NCI-H2196 treated with DMSO at 0.1 percent for 48 hours (cell line): Measurements from ENCODE around the gene SESN1.
A peak's percentile ranks its signal among the peaks of the same experiment; 100 is the strongest.

Source experiments
- DNase-seq: peaks from one replicate; lab custom pipeline; 2025; ENCODE audit not compliant: unreplicated experiment; lab: John Stamatoyannopoulos, UW

The SESN1 gene

DNA sequence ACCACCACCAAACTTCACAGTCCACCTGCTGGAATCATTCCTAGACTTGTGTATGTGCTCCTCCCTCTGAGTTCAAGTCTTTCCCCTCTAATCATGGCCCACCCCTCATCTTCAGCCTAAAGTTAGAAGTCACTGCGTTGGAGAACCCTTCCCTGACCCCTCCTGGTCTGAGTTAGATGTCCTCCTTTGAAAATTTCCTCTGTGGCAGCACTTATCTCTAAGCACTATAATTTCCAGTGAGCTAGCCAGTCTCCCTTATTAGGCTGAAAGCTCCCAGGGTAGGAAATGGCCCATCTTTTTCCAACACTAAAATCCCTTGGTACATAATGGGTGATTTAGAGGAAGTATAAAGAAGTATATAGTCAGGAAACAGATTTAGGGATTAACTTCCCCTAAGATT, 63.2 kb downstream of the SESN1 start:
- DNase-seq, result no peak

DNA sequence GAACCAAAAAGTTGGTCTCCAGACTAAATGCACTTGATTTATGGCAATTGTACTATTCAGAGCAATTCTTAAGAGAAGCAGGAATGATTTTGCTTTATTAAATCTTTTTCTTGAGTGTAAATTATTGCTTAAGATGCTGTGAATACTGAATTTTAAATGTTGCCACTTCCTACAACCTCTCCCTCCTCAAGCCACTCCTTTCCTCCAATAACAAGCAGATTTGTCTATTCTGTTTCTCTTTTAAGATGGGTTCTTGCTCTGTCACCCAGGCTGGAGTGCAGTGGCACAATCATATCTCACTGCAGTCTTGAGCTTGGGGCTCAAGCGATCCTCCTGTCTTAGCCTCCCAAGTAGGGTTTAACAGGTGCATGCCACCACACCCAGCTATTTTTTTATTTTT, 65.3 kb downstream of the SESN1 start:
- no peak for DNase-seq

DNA sequence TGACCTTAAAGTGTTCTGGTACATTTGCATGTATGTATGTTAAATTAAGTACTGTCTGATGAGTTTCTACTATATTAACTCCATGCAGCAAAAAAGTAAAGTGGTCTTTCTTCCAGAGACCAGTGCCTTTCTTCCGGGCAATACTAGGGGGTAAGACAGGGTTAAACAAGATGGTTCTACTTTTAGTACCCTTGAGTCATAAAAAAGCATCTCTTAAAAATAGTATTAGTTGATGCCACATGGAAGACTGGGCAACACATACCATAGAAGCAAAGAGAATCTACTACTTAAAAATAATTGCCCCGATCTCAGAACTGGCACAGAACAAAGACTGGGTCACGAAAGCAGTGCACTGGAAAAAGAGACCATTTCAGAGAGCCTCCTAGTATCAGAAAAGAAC, 66.2 kb downstream of the SESN1 start:
- DNase-seq, result no peak

DNA sequence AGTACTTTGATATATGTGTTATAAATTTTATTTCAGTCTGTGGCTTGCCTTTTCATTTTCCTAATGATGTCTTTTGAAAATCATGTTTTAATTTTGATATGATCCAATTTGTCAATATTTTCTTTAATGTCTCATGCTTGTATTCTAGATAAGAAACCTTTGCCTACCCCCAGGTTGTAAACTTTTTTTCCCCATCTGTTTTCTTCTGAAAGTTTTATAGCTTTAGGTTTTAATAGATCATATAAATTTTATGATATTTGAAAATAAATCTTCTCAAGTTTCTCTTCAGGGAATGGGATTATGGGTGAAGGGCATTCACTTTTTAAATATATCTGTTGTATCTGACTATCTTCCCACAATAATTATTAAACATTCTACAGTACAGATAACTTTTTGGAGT, 66.7 kb downstream of the SESN1 start:
- DNase-seq, result no peak

DNA sequence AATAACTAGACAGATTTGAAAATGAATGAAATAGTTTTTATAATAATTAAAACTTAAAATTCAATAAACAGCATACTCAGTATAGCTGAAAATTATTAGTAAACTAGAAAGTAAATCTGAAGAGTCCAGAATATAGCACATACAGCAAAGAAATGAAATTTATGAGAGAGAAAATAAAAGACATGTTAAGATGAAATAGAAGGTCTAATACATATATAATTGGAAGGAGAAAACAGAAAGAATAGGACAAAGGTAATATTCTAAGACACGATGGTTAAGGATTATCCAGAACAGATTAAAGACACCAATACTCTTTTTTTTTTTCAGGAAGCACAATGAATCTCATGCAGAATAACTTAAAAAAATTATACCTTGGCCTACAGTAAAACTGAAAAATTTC, 69.0 kb downstream of the SESN1 start:
- no peak for DNase-seq

DNA sequence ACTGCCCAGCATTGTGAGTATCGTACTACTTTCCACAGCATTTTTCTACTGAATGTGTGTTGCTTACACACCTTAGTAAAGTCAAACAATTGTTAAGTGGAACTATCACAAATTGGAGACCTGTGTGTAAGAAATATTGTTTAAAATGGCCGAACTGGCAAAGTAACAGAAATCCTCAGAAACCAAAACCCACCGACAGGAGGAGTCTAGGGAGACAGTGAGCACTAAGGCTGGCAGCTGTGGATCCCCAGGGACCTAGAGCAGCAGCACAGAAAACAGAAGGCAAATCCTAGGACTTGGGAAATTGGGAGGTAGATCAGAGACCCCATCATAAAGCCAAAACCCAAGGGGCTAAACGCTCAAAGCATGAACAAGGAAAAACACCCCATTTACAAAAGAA, 69.9 kb downstream of the SESN1 start:
- DNase-seq, result no peak

DNA sequence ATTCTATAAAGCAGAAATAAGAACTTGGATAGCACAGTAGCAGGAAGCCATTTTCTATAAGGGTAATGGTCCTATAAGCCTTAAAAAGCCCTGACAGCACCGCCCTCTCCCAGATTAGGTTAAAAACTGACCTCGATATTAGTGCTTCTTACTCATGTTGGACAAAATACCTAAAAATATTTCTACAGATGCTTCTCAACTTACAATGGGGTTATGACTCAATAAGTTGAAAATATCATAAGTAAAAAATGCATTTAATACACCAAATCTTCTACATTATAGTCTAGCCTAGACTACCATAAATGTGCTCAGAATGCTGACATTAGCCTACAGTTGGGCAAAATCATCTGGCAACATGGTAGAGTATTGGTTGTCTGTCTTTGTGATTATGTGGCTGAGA, 70.3 kb downstream of the SESN1 start:
- DNase-seq, result no peak

DNA sequence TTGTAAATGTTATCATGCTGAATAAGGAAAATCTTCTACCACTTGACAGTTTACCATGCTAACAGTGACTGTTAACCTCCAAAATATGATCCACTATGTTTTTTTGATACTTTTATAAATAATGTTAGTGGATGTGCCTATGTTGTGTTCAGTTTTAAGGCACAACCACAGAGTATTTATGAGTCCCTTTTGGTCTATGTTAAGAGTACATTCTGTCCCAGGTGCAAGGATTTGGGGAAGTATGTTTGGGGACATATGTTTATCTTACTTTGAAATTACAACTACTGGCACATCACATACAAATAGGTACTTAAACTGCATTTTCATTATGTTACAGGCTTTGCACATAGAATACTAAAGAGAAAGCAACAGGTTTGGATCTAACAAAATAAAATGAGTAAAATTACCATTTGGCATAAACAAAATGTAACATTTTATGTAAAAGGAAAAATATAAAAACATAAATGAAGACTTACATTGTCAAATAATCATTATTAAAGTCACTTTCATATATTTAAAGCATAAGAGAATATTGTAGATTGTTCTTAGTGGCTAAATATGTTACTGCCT, 71.2 kb downstream of the SESN1 start:
- DNase-seq, result no peak

DNA sequence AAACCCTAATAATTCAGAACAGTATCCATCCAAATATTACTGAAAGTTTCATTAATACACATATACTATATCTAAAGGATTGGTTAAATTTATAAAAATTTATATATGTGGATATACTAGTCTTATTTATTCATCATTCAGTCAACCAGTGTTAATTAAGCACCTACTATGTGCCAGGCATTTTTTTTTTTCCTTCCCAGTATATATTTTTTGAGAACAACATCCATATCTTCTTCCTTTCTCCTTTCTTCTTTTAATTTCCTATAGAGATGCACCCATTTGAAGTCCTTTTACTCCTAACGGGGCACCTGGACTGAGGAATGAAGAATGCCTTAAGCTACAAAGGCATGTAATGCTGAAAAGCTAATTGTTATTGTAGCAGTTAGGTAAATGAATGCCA, 72.8 kb downstream of the SESN1 start:
- DNase-seq, result no peak

DNA sequence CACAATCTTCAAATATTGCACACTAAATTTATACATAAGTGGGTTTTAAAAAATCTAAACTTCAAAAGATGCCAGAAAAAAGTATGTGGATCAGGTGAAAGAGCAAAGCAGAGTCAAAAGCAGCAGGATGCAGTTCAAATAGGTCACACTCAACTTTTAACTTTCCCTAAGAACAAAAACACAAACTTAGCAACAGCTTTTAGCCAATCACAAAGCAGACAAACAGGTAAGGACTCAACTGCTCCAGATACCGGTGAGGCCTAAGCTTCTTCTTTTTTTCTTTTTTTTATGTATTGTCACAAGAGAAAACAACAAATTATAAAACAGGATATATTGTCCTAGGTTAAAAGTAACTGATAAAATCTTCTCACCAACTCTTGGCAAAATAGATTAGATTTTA, 74.7 kb downstream of the SESN1 start:
- DNase-seq, result no peak

DNA sequence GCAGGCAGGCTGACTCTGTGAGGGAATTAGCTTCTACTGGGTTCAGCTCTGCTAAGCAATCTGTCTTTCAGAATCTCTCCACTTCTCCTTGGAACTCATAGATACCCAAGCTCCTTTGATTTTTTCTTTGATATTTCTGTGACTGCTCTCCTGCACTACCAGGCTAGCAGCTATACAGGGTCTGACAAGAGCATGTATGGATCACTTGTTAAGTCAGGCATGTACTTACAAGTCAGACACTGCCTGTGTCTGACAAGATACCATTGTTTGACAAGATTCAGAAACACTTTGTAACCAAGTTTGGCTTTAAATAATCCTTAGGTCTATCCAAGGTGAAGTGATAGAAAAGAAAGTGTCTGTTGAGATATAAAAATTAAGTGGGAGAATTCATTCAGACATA, 79.5 kb downstream of the SESN1 start:
- DNase-seq, result no peak

DNA sequence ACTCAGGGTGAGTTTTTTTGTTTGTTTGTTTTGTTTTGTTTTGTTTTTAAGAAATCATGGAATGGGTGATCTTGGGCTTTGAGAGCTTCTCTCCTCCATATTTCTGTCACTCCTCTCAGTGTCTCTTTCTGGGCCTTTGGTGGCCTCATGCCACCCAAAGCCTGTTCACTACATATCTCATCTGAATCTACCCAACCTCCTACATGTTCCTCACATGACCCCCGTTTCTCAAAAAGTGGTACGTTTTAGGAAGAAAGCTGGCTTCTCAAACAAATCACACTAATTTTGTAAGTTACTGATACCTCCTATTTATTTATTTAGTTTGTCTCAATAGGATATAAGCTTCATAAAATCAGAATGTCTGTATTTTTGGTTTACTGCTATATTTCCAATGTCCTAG, 80.0 kb downstream of the SESN1 start:
- no peak for DNase-seq

DNA sequence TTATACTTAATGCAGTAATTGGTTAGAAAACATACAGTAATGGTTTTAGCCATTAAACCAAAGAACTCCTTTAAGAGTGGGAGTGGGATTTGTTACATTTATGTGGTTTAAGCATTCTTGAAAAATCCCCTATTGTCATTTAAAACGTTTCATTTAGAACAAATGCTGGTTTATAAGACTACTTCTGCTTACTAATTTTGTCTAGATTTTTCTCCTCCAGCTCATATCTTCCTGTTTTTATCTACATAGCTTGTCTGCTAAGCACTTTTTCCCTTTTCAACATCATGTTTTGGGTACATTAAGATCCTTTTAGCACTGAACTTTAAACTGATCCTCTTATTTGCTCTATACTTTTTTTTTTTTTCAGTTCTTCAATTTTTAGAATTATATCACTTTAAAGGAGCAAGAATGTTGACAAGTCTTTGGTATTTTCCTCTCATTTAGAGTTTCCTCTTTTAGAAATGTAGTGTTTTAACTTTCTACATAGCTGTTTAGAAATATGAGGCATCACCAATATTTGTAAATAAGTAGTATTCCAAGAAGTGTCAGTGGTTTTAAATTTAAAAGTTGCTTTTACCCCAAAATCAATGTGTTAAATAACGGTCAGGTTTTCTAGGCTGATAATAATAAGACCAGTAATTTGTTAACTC, 80.9 kb downstream of the SESN1 start:
- no peak for DNase-seq

DNA sequence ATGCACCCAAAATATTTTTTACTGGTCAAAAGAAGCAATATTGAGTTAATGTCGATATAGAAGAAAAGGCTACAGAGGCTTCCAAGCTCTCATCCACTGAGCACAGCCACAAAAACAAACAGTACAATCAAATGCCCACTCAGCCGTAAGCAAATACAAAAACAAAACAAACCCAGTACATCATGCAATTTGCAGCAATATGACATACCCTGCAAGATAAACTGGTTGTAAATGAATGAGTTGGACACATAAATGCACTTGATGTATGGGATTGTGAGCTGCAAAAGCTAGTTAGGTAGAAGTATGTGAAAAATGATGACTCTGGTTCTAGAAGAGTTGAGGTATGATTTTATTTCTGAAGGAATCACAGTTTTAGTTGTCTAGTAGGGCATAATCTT, 83.9 kb downstream of the SESN1 start:
- no peak for DNase-seq

DNA sequence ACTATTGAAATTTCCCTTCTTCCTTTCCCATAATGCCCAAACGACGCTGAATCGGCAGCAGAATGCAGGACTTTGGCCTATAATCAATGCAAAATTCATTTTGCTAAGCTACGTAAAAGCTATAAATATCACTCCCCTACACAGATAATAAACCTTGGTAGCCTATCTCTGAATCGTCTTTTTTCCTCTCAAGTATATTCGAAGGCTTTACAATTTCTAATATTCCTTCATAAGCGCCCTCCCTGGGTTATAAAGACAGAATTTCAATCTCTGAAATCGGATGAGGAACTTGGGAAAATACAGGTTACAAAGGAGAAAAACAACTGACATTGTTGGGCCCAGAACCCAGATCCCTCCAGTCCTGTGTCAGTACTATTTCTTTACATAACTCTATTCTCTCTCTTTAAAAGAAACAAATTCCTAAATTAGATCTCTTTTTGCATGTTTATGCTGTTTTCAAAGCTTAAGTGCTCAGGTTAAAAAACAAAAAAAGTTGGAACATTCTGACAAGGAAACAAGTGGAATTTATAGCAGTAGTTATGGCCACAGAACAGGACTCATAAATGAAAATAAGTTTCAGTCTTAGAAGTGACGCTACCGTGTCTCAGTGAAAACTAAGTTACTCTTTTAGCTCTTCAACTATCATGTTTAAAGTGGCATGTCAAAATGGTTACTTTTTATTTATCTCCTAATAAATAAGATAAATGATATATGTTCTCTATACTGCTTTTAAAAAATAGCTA, 84.5 kb downstream of the SESN1 start:
- no peak for DNase-seq

DNA sequence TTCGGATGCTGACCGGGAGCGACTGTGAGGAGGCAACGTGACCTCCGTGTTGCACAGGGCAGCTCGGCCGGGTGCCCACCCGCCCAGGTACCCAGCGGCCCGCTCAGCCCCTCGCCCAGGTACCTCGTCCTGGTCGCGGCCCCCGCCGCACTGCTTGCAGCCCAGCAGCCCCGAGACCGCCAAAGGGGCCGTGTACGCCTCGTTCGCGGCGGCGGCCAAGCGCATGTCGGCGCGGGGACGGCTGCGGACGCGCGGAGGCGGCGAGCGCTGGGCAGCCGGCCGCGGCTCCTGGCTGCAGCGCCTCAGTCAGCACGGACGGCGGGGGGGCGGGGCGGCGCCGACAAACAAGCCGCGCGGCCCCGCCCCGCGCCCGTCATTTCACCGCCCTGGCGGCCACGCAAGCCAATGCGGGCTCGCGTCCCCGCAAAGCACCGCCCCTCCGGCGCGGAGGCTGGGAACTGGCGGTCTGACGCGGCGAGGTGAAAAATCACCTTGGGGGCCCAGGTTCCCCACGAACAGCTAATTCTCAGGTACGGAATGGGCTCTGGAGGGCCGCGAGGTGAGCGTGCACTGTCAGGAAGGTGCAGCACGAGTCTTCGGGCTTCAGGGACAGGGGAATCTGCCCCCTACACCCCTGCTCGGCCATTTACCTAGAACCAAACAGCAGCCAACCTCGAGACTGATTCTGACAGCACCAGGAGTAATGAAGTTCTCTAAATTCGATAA, 85.2 kb downstream of the SESN1 start:
- DNase-seq, result peak; percentile 78

DNA sequence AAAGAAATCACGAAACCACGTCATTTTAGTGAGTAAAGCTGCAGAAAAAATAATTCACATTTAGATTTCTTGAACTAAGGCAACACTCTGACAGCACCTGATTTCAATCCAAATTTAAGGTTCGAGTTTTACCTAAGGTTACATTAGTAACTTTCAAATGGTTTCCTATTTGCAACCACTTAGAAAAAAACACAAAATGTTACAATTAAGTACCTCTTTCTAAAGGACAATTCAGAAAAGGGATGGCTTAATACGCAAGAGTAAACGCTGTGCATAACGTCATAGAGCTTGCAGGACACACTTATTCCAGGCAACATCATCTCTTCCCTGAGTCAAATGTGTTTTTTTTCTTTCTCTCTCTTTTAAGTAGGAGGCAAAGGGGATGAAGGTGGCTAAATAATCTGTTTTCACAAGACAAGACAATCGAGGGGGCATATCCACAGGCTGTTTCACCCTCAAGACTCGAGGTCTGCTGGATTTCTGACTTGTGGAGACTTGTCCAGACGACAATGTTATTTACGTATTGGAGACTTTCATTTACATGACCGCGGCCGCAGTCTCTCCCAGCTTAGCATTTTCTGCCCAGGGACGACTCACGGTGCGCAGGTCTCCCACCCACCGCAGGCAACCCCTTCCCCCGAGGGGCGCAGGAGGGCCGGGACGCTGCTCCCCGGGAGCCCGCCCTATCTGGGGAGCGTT, 86.0 kb downstream of the SESN1 start:
- DNase-seq, result peak; percentile 33

DNA sequence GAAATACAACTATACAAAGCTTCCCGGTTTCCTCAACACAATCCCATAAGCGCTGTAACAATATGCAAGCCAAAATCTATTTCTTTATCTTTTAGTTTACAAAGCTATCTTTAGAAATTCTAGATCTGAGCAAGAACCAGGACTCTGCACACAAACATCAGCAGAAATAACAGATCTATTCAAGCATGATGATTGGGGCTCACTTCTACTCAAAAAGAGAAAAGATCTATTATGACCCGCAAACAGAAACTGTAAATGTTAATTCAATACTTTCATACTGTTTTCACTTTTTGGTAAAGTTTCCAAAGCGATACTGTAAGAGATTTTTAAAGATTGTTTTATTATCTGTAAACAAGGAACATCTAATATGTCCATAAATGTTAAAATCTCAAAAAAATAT, 86.6 kb downstream of the SESN1 start:
- DNase-seq, result no peak

DNA sequence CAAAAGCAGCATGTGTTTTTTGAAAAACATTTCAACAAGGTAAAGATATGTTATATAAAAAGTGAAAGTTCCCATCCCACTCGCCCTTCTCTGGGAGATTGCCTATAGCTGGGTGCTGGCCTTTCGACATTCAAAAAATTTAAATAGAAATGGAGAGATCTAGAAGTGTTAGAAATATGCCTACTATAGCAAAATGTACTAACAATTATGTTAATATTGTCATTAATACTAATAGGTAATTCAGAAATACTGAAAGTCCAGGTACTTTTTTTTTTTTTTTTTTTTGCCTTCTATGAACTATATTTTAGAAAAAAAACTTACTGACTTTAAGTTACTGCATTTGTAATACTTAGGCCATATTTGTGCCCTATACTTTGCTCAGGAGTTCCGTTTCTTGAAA, 87.1 kb downstream of the SESN1 start:
- DNase-seq, result no peak

DNA sequence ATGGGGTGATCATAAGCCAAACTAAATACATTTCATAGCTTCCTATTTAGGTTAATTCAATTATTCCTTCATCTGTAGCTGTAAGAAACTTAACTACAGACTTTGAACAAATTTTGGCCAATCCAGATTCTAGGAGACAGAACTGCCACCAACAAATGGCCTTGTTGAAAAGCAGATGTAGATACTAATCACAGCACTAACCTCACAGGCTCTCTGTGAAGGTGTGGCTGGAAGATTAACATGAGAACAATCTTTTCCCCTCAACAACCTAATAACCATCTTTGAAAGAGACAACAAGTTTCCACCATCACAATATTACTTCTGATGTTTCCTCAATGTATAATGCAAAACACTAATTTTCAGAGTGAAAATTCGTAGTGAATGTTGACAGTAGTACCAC, 87.8 kb downstream of the SESN1 start:
- no peak for DNase-seq

DNA sequence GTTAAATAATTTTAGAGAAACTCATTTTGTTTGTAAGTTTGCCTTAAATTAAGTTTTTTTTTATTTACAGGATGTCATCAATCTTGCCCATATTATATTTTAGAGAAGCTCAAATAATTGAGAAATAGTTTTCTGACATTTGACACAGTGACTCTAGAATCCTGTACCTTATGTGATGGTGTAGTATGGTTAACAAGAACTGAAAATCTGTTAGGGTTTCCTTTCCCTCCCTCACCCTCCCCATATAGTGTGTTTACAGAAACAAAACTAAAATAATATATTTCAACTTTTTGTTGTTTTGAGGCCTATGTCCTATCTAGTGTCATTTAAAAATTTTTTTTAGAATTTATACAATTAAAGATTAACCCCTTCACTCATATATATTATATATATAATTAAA, 91.8 kb downstream of the SESN1 start:
- DNase-seq, result no peak
